Brain pericyte (primary cell): ENCODE results near the gene RIMBP2.

Experiments used
- DNase-seq: peaks from one replicate; pipeline ENCODE4 v3.0.0-alpha.2; 2012; ENCODE audit warnings: low read depth, low spot score

The RIMBP2 gene

GRCh38 chr12:130506844-130507243 lies 209.3 kb downstream of the RIMBP2 start:
- DNase-seq = no peak

GRCh38 chr12:130504840-130505175 lies 211.3 kb downstream of the RIMBP2 start:
- no peak for DNase-seq

GRCh38 chr12:130504110-130504839 lies 211.8 kb downstream of the RIMBP2 start:
- no peak for DNase-seq

- no peak for DNase-seq
Observed at GRCh38 chr12:130501821-130502220, 214.3 kb downstream of the RIMBP2 start.

GRCh38 chr12:130500835-130501330 lies 215.2 kb downstream of the RIMBP2 start:
- no peak for DNase-seq

- DNase-seq = no peak
Observed at GRCh38 chr12:130499474-130499873, 216.6 kb downstream of the RIMBP2 start.

GRCh38 chr12:130498589-130499385 lies 217.3 kb downstream of the RIMBP2 start:
- DNase-seq = no peak

- DNase-seq = no peak
Observed at GRCh38 chr12:130497991-130498390, 218.1 kb downstream of the RIMBP2 start.

- no peak for DNase-seq
Observed at GRCh38 chr12:130497321-130497720, 218.8 kb downstream of the RIMBP2 start.

GRCh38 chr12:130496516-130497120 lies 219.5 kb downstream of the RIMBP2 start:
- DNase-seq = no peak

GRCh38 chr12:130495156-130495555 lies 220.9 kb downstream of the RIMBP2 start:
- no peak for DNase-seq

GRCh38 chr12:130494736-130495135 lies 221.4 kb downstream of the RIMBP2 start:
- DNase-seq = no peak

GRCh38 chr12:130493951-130494350 lies 222.1 kb downstream of the RIMBP2 start:
- DNase-seq = no peak

- no peak for DNase-seq
Observed at GRCh38 chr12:130491421-130492357, 224.4 kb downstream of the RIMBP2 start.

- DNase-seq = no peak
Observed at GRCh38 chr12:130490674-130491073, 225.4 kb downstream of the RIMBP2 start.

- DNase-seq = no peak
Observed at GRCh38 chr12:130489293-130489692, 226.8 kb downstream of the RIMBP2 start.

GRCh38 chr12:130488358-130488710 lies 227.8 kb downstream of the RIMBP2 start:
- no peak for DNase-seq

- no peak for DNase-seq
Observed at GRCh38 chr12:130487636-130488357, 228.3 kb downstream of the RIMBP2 start.

GRCh38 chr12:130486891-130487416 lies 229.1 kb downstream of the RIMBP2 start:
- DNase-seq = no peak

- no peak for DNase-seq
Observed at GRCh38 chr12:130486146-130486435, 230.0 kb downstream of the RIMBP2 start.
